ENCODE measurements around the gene PI4KA.

The PI4KA gene

DNA sequence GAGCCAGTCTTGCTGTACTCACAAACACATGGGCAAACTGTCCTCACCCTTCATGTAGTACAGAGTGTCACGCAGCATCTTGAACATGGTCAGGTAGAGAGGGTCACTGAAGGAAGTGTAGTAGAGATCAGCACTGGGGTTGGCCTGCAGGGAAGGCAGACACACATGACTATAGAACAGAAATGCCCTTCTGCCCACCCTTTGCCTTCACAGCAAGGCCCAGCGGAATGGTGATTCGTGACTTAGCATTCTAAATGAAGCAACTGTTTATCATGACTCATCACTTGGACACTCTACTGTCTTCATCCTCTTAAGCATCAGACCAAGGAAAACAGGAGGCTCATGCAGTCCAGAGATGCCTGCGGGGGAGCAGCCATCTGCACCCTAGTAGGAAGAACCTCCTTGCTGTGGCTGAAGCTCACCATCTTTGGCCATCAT lies 51.3 kb downstream of the PI4KA start:
- peaks cover 52% of the 10 kb centered on the region for H3K36me3 ChIP-seq (replicated peaks)
- H3K27ac ChIP-seq: peak overlapping the region; percentile 76

DNA sequence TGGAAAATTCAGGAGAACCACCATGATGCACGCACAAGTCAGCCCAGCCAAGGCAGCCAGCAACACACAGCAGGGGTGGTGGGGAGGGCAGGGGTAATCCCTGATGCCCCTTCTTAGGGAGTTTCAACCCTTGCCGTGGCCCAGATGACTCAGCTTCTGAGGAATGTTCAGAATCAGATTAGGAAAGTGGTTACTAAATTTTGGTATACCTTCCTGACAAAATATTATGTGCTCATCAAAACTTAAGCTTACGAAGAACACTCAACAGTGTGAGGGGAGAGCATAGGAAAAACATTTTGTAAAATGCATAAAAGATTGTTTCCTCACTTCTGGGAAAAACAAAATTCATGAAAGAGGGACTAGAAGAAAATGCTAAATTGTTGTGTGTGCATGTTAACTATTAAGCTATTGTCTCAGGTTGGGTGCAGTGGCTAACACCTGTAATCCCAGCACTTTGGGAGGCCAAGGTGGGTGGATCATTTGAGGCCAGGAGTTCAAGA lies 52.6 kb downstream of the PI4KA start:
- Histone ChIP-seq H3K36me3 (replicated peaks) (peaks cover 61% of the 10 kb centered on the region), H3K4me3 (ENCODE audit: low read depth, low read length) (no peak overlapping the region), H3K27ac (no peak overlapping the region), H3K27me3 (replicated peaks) (no peaks in the 10 kb centered on the region)
- TF ChIP-seq, protein P1, sequence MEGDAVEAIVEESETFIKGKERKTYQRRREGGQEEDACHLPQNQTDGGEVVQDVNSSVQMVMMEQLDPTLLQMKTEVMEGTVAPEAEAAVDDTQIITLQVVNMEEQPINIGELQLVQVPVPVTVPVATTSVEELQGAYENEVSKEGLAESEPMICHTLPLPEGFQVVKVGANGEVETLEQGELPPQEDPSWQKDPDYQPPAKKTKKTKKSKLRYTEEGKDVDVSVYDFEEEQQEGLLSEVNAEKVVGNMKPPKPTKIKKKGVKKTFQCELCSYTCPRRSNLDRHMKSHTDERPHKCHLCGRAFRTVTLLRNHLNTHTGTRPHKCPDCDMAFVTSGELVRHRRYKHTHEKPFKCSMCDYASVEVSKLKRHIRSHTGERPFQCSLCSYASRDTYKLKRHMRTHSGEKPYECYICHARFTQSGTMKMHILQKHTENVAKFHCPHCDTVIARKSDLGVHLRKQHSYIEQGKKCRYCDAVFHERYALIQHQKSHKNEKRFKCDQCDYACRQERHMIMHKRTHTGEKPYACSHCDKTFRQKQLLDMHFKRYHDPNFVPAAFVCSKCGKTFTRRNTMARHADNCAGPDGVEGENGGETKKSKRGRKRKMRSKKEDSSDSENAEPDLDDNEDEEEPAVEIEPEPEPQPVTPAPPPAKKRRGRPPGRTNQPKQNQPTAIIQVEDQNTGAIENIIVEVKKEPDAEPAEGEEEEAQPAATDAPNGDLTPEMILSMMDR (IDR thresholded peaks at IDR 0.05; ENCODE audit: low read depth, low read length, missing control alignments): no peak
- peak; percentile 33 for DNase-seq
- in situ Hi-C loops (cut with HindIII; ENCODE audit: low pct_ligation_motif_present, low sequenced_read_pairs): no loop called here

More for the DNA sequence above, 51.3 kb downstream of the PI4KA start:
- TF ChIP-seq, protein P1 (IDR thresholded peaks at IDR 0.05; ENCODE audit: low read depth, low read length, missing control alignments): no peak
- DNase-seq: peak; percentile 81
- in situ Hi-C loops (cut with HindIII; ENCODE audit: low pct_ligation_motif_present, low sequenced_read_pairs): no loop called here
- no peaks in the 10 kb centered on the region for H3K27me3 ChIP-seq (replicated peaks)
- H3K4me3 ChIP-seq (ENCODE audit: low read depth, low read length): no peak overlapping the region

DNA sequence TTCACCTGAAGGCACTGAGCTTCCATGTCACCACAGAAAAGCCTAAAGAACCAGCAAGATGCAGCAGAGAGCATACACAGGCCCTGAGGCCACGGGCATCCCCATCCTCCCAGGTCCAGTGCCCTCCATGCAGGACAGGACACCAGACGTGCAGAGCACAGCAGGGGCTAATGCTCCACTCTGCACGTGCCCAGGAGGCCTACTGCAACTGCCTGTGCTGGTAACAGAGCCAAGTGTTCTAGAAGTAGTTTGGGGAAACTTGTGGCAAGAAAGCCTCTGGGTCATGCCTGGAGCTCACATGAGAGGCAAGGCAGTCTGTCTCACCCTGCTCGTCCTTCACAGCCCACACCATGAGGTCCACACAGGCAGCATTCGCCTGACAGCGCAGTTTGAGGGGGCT lies 54.0 kb downstream of the PI4KA start:
- in situ Hi-C loops (cut with HindIII; ENCODE audit: low pct_ligation_motif_present, low sequenced_read_pairs): no loop called here
- TF ChIP-seq, protein P1 (IDR thresholded peaks at IDR 0.05; ENCODE audit: low read depth, low read length, missing control alignments): no peak
- Histone ChIP-seq H3K4me3 (ENCODE audit: low read depth, low read length) (no peak overlapping the region), H3K36me3 (replicated peaks) (peaks cover 63% of the 10 kb centered on the region), H3K27me3 (replicated peaks) (no peaks in the 10 kb centered on the region), H3K27ac (no peak overlapping the region)
- DNase-seq: no peak

DNA sequence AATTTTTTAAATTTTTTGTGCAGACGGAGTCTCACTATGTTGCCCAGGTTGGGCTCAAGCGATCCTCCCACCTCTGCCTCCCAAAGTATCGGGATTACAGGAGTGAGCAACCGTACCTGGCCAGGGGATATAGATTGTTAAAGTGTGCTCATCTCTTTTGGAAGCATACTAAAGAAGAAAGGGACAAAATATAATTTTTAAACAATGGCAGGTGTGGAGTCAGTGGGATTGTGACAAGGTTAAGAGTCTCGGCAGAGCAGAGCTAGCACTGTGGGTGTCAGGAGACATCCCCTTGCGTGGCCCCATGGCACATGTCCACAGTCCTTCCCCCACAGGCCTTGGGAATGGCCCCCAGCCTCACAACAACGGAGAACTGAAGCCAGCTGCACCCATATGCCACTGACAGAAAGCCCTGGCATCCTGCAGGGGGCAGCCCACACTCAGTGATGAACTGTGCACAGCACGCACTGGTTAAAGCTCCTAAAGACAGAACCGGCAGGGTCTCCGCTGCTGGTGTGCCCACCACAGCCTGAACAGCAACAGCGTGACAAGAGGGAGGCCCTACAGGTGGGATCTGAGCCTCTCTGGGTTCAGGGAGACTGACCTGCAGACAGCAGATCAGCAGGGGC lies 54.8 kb downstream of the PI4KA start:
- H3K4me3 ChIP-seq (ENCODE audit: low read depth, low read length): no peak overlapping the region
- in situ Hi-C loops (cut with HindIII; ENCODE audit: low pct_ligation_motif_present, low sequenced_read_pairs): no loop called here
- DNase-seq: peak; percentile 36
- no peaks in the 10 kb centered on the region for H3K27me3 ChIP-seq (replicated peaks)
- TF ChIP-seq, protein P1 (IDR thresholded peaks at IDR 0.05; ENCODE audit: low read depth, low read length, missing control alignments): peak; percentile 81
- peaks cover 66% of the 10 kb centered on the region for H3K36me3 ChIP-seq (replicated peaks)
- no peak overlapping the region for H3K27ac ChIP-seq

DNA sequence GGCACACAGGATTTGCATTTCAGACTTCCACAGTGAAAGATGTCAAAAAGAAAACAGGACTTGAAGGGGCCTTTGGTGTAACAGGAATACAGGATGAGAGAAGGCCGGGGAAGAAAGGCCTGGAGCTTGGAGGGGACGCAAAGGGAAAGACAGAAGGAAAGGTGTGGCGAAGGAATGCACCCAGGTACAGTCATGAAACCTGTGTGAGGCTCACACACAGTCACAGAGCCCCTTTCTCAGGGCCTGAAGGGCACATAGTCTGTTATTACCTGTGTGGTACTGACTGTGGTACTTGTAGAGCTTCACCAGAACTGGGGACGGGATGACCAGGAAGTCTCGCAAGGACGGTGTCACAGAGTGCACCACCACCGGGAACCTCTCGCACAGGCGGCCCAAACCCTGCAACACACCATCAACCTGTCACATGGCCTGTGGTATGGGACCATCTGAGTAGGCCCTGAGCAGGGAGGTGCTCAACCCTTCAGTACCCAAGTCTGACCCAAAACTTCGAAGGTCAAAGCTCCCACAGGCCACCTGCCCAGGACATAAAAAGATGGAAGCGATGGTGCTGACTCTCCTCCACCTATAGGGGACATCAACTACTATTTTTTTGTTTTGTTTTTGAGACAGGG lies 55.6 kb downstream of the PI4KA start:
- Histone ChIP-seq H3K4me3 (ENCODE audit: low read depth, low read length) (no peak overlapping the region), H3K36me3 (replicated peaks) (peaks cover 73% of the 10 kb centered on the region), H3K27me3 (replicated peaks) (no peaks in the 10 kb centered on the region), H3K27ac (no peak overlapping the region)
- in situ Hi-C loops (cut with HindIII; ENCODE audit: low pct_ligation_motif_present, low sequenced_read_pairs): no loop called here
- no peak for DNase-seq
- TF ChIP-seq, protein P1 (IDR thresholded peaks at IDR 0.05; ENCODE audit: low read depth, low read length, missing control alignments): no peak
